Measurements from ENCODE around the gene LRP1B.

Gene LRP1B

DNA sequence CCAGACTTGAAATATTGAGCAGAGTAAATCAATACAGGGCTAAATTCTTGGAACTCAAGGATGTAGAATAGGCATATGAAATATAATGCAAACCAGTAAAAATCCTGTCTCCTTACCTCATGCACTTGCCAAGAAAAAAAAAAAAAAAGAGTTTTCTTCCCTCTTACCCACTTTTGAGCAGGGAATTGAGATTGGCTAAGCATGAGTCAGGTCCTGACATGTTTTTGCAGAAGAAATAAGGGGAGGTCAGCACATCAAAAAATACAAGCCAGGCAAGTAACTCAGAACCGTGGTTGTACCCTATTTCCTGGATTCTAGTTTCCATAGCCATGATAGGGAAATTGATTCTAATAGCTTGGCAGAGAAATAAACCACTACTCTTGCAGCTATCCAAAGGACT, 1526.7 kb downstream of the LRP1B start:
- TF ChIP-seq, protein P1, sequence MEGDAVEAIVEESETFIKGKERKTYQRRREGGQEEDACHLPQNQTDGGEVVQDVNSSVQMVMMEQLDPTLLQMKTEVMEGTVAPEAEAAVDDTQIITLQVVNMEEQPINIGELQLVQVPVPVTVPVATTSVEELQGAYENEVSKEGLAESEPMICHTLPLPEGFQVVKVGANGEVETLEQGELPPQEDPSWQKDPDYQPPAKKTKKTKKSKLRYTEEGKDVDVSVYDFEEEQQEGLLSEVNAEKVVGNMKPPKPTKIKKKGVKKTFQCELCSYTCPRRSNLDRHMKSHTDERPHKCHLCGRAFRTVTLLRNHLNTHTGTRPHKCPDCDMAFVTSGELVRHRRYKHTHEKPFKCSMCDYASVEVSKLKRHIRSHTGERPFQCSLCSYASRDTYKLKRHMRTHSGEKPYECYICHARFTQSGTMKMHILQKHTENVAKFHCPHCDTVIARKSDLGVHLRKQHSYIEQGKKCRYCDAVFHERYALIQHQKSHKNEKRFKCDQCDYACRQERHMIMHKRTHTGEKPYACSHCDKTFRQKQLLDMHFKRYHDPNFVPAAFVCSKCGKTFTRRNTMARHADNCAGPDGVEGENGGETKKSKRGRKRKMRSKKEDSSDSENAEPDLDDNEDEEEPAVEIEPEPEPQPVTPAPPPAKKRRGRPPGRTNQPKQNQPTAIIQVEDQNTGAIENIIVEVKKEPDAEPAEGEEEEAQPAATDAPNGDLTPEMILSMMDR (IDR thresholded peaks at IDR 0.05; ENCODE audit: extremely low read depth, missing control alignments), result no peak
- DNase-seq (ENCODE audit: low spot score), result no peak

DNA sequence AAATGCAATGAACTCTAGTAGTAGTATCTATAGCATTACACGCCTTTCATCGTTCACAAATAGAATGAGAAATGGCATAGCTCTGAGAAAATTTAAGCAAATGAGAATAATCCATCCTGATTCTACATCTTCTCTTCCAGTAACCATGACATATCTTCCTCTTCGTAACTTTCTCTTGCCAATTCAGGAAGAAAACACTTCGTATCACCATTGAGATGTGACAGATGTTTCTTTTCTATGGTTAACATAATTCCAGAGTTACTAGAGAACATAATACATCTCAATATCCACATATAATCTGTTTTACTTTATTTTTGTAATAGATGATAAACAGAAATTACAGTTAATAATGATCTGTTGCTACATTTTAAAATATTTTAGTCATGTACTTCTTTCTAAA, 1527.4 kb downstream of the LRP1B start:
- TF ChIP-seq, protein P1 (IDR thresholded peaks at IDR 0.05; ENCODE audit: extremely low read depth, missing control alignments), result no peak
- DNase-seq (ENCODE audit: low spot score), result no peak

DNA sequence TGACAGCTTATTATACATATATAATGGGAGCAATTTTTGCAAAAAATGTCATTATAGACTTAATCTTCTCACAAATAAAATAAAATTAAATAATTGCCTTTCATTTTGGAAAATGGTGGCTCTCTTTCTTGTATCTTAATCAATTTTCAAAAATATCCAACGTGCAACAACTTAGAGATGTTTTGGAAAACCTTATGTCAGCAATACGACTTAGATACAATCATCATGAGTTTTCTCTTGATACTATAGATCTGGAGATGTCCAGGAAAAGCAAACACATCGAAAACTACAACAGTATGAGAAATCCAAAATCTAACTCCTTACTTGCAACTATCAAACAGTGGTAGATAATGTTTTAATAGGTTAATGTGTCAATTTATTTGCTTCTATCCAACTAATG, 1529.0 kb downstream of the LRP1B start:
- DNase-seq (ENCODE audit: low spot score), result no peak
- TF ChIP-seq, protein P1 (IDR thresholded peaks at IDR 0.05; ENCODE audit: extremely low read depth, missing control alignments), result no peak

DNA sequence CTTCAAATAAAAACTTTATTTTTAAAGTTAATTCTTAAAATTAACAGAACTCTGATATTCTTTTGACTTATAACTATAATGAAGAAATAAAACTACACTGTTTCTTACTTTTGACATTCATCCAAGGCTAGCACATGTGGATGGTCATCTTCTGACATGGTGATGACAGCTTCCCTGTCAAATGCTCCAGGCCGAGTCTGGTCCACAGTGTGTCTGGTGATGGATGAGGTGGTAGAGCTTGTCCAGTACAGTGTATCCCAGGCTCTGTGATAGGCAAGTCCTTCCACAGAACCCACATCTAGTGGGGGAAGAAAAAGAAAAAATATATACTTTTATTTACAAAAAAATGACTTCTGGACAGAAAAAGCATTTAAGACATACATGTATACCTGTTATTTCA, 1529.5 kb downstream of the LRP1B start:
- TF ChIP-seq, protein P1 (IDR thresholded peaks at IDR 0.05; ENCODE audit: extremely low read depth, missing control alignments), result no peak
- DNase-seq (ENCODE audit: low spot score), result no peak

GRCh38 chr2:140600116-140600515, 1530.7 kb downstream of the LRP1B start:
- DNase-seq (ENCODE audit: low spot score), result no peak
- TF ChIP-seq, protein P1 (IDR thresholded peaks at IDR 0.05; ENCODE audit: extremely low read depth, missing control alignments), result no peak

GRCh38 chr2:140597836-140598235, 1533.0 kb downstream of the LRP1B start:
- TF ChIP-seq, protein P1 (IDR thresholded peaks at IDR 0.05; ENCODE audit: extremely low read depth, missing control alignments), result no peak
- no peak for DNase-seq (ENCODE audit: low spot score)

DNA sequence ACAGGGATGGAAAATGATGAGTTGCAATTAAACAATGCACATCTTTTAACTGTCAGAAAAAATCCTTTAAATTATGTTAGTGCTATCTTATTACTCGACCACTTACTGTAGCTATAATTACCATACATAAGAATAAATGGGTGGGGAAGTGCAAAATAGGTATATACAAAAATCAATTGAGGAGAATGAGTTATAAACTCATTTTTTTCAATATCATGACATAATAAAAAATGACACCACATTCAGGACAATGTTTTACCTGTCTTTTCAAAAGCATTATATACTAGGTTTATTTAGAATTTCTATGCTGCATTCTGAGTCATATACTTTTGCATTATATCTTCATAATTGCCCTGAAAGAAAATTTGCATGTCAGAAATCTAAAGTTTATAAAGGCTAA, 1533.6 kb downstream of the LRP1B start:
- TF ChIP-seq, protein P1 (IDR thresholded peaks at IDR 0.05; ENCODE audit: extremely low read depth, missing control alignments), result no peak

More for the DNA sequence above, 1533.6 kb downstream of the LRP1B start:
- DNase-seq (ENCODE audit: low spot score), result no peak

All from GM20000 (cell line).